Activated T-cell treated with anti-CD3 and anti-CD28 coated beads, Interleukin-2, amount 50 U/mL, for 1 hour (primary cell): ENCODE results near the gene PAX8.

ENCODE experiments used
- DNase-seq: peaks from one replicate; pipeline ENCODE4 v3.0.0-alpha.2; 2020

Gene PAX8

GRCh38 chr2:113234721-113235346 is 43.9 kb downstream of the PAX8 start:
- DNase-seq = no peak

- no peak for DNase-seq
These were observed 44.8 kb downstream of the PAX8 start for GRCh38 chr2:113233593-113234550.

- DNase-seq = no peak
These were observed 46.0 kb downstream of the PAX8 start for GRCh38 chr2:113232740-113233139.

DNA sequence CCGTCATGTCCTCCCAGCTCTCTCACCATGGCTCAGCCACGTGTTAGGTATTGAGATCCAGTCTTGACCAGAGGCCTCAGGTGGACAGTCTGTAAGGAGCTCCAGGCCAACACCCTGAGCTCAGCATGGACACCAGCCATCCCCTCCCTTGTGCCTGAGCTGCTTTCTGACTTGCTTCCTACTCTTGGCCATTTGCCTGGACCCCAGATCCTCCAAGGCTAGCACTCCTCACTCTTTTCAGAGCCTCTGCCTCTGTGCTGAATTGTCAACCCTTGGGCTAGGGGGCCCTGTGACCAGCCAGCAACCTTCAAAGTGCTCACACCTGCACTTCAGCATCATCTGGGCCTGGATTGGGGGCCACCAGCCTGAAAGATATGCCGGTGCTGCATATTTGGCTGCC is 46.6 kb downstream of the PAX8 start:
- no peak for DNase-seq

DNA sequence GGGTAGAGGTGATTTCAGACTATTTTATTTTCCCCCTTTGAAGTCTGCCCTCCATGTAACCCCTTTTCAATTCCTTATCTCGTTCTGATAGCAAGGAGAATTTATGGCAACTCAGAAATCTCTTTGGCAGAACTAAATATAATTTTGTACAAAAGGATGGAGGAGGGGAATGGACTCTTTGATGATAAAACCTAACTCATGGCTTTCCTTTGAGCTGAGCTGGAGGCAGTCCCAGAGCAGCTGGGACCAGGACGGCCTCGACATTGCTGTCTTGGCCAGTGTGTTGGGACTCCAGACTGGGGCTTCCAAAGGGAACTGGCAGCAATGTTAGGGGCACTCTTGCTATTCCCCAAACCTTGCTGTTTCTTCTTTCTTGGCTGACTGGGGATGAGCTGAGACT is 47.7 kb downstream of the PAX8 start:
- DNase-seq = no peak

DNA sequence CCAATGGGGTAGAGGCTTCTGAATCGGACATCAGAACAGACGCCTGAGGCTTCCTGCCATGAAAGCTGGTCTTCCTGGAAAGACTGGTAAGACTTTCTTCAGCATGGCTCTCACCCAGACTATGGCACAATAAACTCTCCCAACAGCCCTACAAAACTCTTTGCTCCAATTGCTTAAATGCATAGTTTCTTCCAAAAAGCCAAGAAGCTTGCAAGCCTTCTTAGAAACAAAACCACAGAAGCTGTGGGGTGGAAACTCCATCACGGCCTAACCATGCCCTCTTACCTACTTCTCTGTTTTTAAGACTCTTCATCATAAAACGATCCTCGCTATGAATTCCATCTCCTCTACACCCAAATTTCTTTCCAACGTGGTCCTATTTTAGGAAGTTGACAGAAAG is 48.2 kb downstream of the PAX8 start:
- DNase-seq = no peak

- no peak for DNase-seq
These were observed 48.9 kb downstream of the PAX8 start for GRCh38 chr2:113229795-113230194.

DNA sequence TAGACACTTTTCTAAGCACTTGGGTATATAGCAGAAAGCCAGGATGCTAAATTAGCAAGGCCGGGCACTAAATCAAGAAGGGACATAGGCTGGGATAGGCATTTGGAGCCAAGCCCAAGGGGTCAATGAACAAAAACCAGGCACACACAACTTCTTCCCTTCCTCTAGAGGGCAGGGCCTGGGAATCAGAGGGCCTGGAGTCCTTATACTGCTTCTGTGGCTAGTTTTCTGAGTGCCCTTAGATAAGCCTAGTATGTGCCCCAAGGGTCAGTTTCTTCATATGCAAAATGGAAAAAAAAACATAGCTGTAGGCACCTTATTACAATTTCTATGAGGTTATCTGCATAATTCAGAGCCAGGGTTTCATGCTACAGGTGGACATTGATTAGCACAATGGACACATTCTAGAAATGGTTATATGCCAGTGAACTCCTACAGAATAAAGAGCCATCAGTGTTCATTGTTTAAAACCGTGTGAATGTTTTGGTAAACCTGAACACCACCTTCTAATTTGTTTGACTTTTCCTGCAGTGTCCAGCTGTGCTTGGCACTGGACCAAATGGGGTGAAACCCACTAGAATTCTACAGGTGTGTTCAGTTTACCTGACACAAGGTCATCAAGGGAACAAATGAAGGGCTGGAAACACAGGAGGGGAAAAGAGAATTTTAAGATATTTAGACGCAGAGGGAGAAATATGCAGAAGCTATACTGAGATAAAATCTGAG is 49.6 kb downstream of the PAX8 start:
- no peak for DNase-seq

GRCh38 chr2:113228351-113228750 is 50.4 kb downstream of the PAX8 start:
- no peak for DNase-seq

- DNase-seq = no peak
These were observed 51.0 kb downstream of the PAX8 start for GRCh38 chr2:113227698-113228097.

DNA sequence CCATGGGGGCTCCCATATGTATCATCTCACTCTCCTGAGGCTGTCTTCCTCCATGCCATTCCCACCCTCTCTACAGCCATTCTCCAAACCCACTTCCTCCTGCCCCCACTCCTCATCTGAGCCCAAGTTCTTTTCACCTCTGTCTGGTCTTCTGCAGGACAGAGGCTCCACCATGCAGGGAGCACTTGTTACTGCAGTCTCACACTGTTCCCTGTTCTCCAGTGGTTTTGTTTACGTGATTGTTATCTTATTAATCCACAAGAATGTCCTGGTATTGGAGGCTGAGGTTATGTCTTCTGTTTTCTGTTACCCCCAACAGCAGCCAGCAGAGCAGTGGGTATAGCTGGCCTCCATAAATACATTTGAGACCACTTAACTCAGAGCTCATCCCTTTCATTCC is 51.4 kb downstream of the PAX8 start:
- DNase-seq = no peak

DNA sequence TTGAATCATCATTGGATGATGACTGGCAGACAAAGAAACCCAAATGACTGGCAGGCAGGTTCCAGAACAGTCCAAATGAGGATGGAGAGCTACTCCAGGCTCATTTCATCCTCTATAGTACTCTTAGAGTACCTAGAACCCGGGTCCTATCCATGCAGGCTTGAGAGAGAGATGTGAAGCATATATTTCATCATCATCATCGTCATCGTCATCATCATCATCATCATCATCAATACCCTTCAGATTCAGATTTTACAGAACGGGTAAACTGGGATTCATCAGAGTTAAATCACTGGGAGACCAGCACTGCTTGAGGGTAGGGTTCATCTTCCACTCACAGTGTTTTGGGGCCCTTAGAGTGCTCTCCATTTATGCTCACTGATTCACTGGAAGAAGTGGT is 52.3 kb downstream of the PAX8 start:
- DNase-seq = no peak

DNA sequence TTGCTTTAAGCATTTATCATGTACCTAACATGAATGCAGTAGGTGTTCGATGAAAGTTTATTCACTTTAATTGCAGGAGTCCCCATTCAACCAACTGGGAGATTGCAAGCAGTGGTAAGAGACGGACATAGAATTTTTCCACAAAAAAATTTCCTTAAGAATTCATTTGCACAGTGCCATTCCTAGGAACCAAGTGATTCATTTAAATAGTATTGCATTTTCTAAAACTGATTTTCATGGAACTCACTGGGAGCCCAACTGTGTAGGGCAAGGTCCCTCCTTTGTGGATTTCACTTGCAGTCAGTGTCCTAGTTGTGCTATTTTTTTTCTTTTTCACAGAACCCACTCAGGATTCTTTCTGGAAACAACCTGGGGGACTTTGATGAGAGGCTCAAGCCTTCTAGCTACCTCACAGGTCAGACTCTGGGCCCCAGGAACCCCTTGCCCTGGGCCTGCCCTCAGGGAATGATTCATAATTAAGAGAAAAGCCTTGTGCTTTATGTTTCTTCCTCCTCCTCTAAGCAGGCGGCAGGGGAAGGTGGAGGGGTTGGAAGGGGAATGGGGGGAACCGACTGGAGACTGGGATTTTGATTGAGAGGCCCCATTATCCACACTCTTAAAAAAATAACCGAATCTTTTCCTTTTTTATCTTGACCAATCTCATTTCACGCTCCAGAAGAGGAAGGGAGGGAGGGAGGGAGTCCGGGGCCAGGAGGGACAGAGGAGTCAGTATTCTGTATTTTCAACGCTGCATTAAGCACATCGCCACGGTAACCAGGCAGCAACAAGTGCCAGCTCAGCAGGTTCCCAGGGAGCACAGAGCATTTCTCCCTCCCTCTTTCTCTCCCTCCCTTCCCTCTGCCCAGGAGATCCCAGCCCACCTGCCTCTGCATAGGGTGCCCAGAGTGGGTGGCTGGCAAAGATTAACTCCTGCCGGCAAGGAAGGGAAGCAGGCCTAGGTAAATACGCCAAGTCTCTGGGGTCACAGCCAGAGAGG is 53.2 kb downstream of the PAX8 start:
- no peak for DNase-seq

DNA sequence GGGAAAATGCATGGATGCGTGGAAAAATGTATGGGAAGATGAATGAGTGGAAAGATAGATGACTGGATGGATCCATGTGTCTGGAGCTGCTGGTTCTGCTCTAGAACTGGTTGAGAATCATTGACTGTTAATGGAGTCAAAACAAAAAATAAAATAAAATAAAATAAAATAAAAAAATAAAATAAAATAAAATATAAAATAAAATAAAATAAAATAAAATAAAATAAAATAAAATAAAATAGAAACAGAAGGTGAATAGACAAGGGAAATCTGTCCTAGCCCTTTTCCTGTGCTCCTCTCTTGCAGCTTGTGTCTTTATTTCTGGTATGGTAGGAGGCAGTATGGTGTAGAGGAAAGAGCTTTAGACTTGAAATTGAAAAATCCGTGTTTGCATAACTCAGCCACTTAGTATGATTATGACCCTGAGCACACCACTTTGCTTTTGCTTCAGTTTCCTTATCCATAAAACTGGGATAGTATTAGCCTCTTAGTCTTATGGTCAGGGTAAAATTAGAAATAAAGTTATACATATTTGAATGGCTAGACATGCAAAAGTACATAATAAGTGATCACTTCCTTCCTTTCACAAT is 54.0 kb downstream of the PAX8 start:
- no peak for DNase-seq

- no peak for DNase-seq
These were observed 54.9 kb downstream of the PAX8 start for GRCh38 chr2:113223813-113224212.

- DNase-seq = no peak
These were observed 56.9 kb downstream of the PAX8 start for GRCh38 chr2:113221846-113222245.

DNA sequence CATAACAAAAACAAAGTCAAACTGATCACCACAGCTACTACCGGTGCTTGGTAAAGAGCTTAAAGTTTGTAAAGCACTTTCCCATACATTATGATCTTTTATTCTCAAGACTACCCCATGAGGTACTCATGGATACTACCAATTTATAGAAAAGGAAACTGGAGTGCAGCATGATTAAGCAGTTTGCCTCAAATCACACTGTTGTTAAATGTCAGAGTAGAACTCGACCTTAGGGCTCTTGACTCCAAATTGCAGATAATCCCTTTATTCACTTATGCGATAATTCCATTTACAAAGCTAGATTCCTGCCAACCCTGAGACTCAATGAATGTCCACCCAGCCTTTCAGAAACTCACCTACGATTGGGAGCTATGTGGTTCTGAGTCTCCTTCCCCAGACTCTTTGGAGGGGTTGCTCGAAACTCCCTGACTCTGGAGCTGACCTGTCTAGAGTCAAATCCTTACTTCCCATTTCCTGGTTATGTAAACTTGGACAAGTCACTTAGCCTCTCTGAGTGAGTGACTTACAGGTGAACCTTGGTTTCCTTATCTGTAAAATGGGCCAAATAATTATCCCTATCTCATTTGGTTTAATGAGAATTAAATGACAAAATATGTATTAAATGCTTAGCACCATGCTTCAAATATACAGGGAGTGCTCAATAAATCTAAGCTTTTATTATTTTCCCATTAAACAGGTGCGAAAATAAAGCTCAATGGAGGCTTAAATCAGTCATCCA is 57.6 kb downstream of the PAX8 start:
- no peak for DNase-seq

- no peak for DNase-seq
These were observed 58.7 kb downstream of the PAX8 start for GRCh38 chr2:113219889-113220641.

- no peak for DNase-seq
These were observed 59.2 kb downstream of the PAX8 start for GRCh38 chr2:113219525-113219888.

- DNase-seq = no peak
These were observed 59.7 kb downstream of the PAX8 start for GRCh38 chr2:113219092-113219441.
